A549 (cell line): Measurements from ENCODE around the gene NRN1L. TPM values are rescaled to one million over a fixed set of nuclear protein-coding genes. Genes with fewer than 3 reads are reported as not detected.

Experiments
- ATAC-seq, 2 experiments: fragments of 200-7000 bp in 1 of 2; fragments of >200 bp in 1 of 2; cut with Nextera tagmentation in 1 of 2; cut with Tn5 transposase in 1 of 2; 3 replicates each; pipeline versions ENCODE4 v1.8.0 to v1.9.1; 2018 to 2020; ENCODE audit warnings: mild to moderate bottlenecking in 1 of 2, moderate library complexity in 1 of 2
- CTCF ChIA-PET: fragments of 300-600 bp; sonication (Branson Sonifier 250); formaldehyde crosslinking; extraction: SDS; loops from one replicate; lab custom pipeline; 2021; ENCODE audit warnings: antibody characterized with exemption, inconsistent platforms; lab: Yijun Ruan, JAX
- POLR2A ChIA-PET: fragments of 350-600 bp; formaldehyde crosslinking; extraction: SDS; loops from one replicate; lab custom pipeline; 2021; ENCODE audit warnings: antibody characterized with exemption, inconsistent platforms; lab: Yijun Ruan, JAX
- DNase-seq, 2 experiments: peaks; one replicate each; pipeline versions ENCODE4 v3.0.0 to v3.0.0-alpha.2; 2011 to 2016; ENCODE audit warnings: low read depth in 1 of 2, low spot score in 1 of 2
- FAIRE-seq: peaks from 2 replicates; lab custom pipeline; 2011; peaks lifted over from hg19 to GRCh38; lab: Jason Lieb, UNC
- H3K27ac ChIP-seq, 2 experiments: fragments of >200 bp; sonication (Bioruptor Twin); formaldehyde crosslinking; 3 replicates each; pipeline ENCODE4 v1.5.1; 2016 to 2017
- H3K4me1 ChIP-seq: fragments of >200 bp; sonication (Bioruptor Twin); formaldehyde crosslinking; 3 replicates; pipeline ENCODE4 v1.6.1; 2016
- H3K4me2 ChIP-seq: fragments of >200 bp; sonication (Bioruptor Twin); formaldehyde crosslinking; 3 replicates; pipeline ENCODE4 v1.6.1; 2016
- H3K4me3 ChIP-seq: fragments of >200 bp; sonication (Bioruptor Twin); formaldehyde crosslinking; 3 replicates; pipeline ENCODE4 v1.5.1; 2016
- H3K9me3 ChIP-seq: fragments of >200 bp; sonication (Bioruptor Twin); formaldehyde crosslinking; 3 replicates; pipeline ENCODE4 v1.6.1; 2016
- BCL3 ChIP-seq: fragments of >200 bp; sonication (Bioruptor Twin); formaldehyde crosslinking; IDR thresholded peaks from 3 replicates; pipeline ENCODE4 v1.6.1; 2016
- E2F6 ChIP-seq: IDR thresholded peaks from 2 replicates; pipeline ENCODE4 v1.6.1; 2012; ENCODE audit warnings: low read depth, borderline replicate concordance
- EHMT2 ChIP-seq: fragments of 200-600 bp; sonication (generic); IDR thresholded peaks from 2 replicates; pipeline ENCODE4 v1.6.1; 2016; ENCODE audit warnings: antibody characterized with exemption, low read depth, mild to moderate bottlenecking, moderate library complexity
- ELK1 ChIP-seq: fragments of 150-350 bp; IDR thresholded peaks from 2 replicates; pipeline ENCODE4 v1.6.1; 2014; ENCODE audit warnings: low read depth, mild to moderate bottlenecking, low read length
- EP300 ChIP-seq, 2 experiments: fragments of >200 bp; sonication (Bioruptor Twin); formaldehyde crosslinking; IDR thresholded peaks; 2 replicates in 1 of 2; 3 replicates in 1 of 2; pipeline ENCODE4 v1.6.1; 2016 to 2017
- ESRRA ChIP-seq: fragments of 150-350 bp; IDR thresholded peaks from 2 replicates; pipeline ENCODE4 v1.6.1; 2014; ENCODE audit warnings: mild to moderate bottlenecking, low read length, borderline replicate concordance
- GATA3 ChIP-seq: IDR thresholded peaks from 2 replicates; pipeline ENCODE4 v1.6.1; 2012; ENCODE audit warnings: borderline replicate concordance
- HES2 ChIP-seq: fragments of >200 bp; sonication (Bioruptor Twin); formaldehyde crosslinking; IDR thresholded peaks from 2 replicates; pipeline ENCODE4 v1.6.1; 2016
- JUN ChIP-seq, 2 experiments: fragments of >200 bp; sonication (Bioruptor Twin); formaldehyde crosslinking; IDR thresholded peaks; 2 replicates in 1 of 2; 3 replicates in 1 of 2; pipeline ENCODE4 v1.6.1; 2016 to 2017
- JUNB ChIP-seq: fragments of >200 bp; sonication (Bioruptor Twin); formaldehyde crosslinking; IDR thresholded peaks from 2 replicates; pipeline ENCODE4 v1.6.1; 2016
- KDM5A ChIP-seq: fragments of 200-600 bp; sonication (generic); IDR thresholded peaks from 2 replicates; pipeline ENCODE4 v1.6.1; 2016; ENCODE audit warnings: antibody characterized with exemption, mild to moderate bottlenecking
- MAFK ChIP-seq: fragments of 450-650 bp; IDR thresholded peaks from 2 replicates; pipeline ENCODE4 v1.6.1; 2014; ENCODE audit not compliant: partially characterized antibody
- MAX ChIP-seq: IDR thresholded peaks from 2 replicates; pipeline ENCODE4 v1.6.1; 2012
- MYC ChIP-seq: IDR thresholded peaks from 2 replicates; pipeline ENCODE4 v1.6.1; 2012; ENCODE audit warnings: mild to moderate bottlenecking, inconsistent platforms, low read length, improper control_type of control experiment, borderline replicate concordance
- NPAS2 ChIP-seq: fragments of 250-450 bp; sonication (Bioruptor Pico); IDR thresholded peaks from 2 replicates; pipeline ENCODE4 v1.8.0; 2022; ENCODE audit warnings: mild to moderate bottlenecking, moderate library complexity, borderline replicate concordance
- NR3C1 ChIP-seq: fragments of >200 bp; sonication (Bioruptor Twin); formaldehyde crosslinking; IDR thresholded peaks from 3 replicates; pipeline ENCODE4 v1.6.1; 2017
- POLR2A ChIP-seq: IDR thresholded peaks from 2 replicates; pipeline ENCODE4 v1.6.1; 2012; ENCODE audit warnings: mild to moderate bottlenecking, low read length
- REST ChIP-seq: fragments of 200-600 bp; sonication (generic); IDR thresholded peaks from 2 replicates; pipeline ENCODE4 v1.6.1; 2016; ENCODE audit warnings: antibody characterized with exemption, mild to moderate bottlenecking, moderate library complexity
- SREBF2 ChIP-seq: fragments of 450-650 bp; IDR thresholded peaks from 2 replicates; pipeline ENCODE4 v1.6.1; 2014; ENCODE audit warnings: mild to moderate bottlenecking, moderate library complexity
- USF2 ChIP-seq: fragments of 450-650 bp; IDR thresholded peaks from 2 replicates; pipeline ENCODE4 v1.6.1; 2014; ENCODE audit warnings: antibody characterized with exemption
- WGBS: methylation state at CpG from one replicate; pipeline ENCODE4 v1.1.6; 2017; ENCODE audit errors: missing lambda C conversion rate; 5-methylcytosine and 5-hydroxymethylcytosine counted together
- polyA plus RNA-seq, 4 experiments: library from polyadenylated mRNA; depleted of rRNA in 3 of 4; stranded (reverse); fragments of >200 nt; fragmentation: RNase III in 1 of 4; extraction: RNeasy Plus Mini Kit Qiagen cat#74134 plus additional on column Dnase treatment in 1 of 4; gene quantifications; 2 replicates in 3 of 4; 3 replicates in 1 of 4; pipeline ENCODE4 v1.2.3, GENCODE V29; 2011 to 2017

Gene NRN1L
- polyA plus RNA-seq, 2 of the 4 experiments (the other 2 are of a cell fraction) = 0.22 TPM; not detected in 1

- POLR2A ChIA-PET = interaction anchor here (0.6 to 0.9 kb wide), 6 partner anchors 12 to 90 kb away, joined by 3 to 7 read pairs (median 4); partner anchors contain the start of genes PSKH1, RANBP10 and TSNAXIP1
Observed at GRCh38 chr16:67846063-67846319, 38.7 kb upstream of the NRN1L start.

GRCh38 chr16:67846320-67847063, 38.2 kb upstream of the NRN1L start, which contains the start of gene NUTF2:
Gene NUTF2, plus strand, starts transcription at chr16:67846933. Its CDS starts 18,198 bp downstream, at chr16:67865131.
- peak; percentile 93 to 96 for DNase-seq
- WGBS = 2% methylated on average over 19 of the region's 57 CpGs
- peak within 1 kb of the TSS; percentile 98 for H3K4me2 ChIP-seq
- peak within 1 kb of the TSS; percentile 93 for H3K4me3 ChIP-seq
- no peaks in the 10 kb centered on the region for H3K9me3 ChIP-seq
- POLR2A ChIA-PET = interaction anchor here (0.6 to 0.9 kb wide), 6 partner anchors 13 to 89 kb away, joined by 3 to 7 read pairs (median 4); partner anchors contain the start of genes PSKH1, RANBP10 and TSNAXIP1
- peaks cover 40% of the 10 kb centered on the region for H3K4me1 ChIP-seq
- TF ChIP-seq KDM5A (peak; percentile 67; the same call in 1 of the 2 replicates), NR3C1 (no peak), HES2 (no peak), EP300 (IDR thresholded peaks at IDR 0.05) (0 out of 5 replicates have a peak, but pooled peaks of 1 of the 2 experiments have one; percentile 11), REST (0 out of 2 replicates have a peak, but pooled peaks have one; percentile 4), BCL3 (0 out of 3 replicates have a peak, but pooled peaks have one; percentile 75), MYC (peak; percentile 92), MAX (peak; percentile 82), JUN (IDR thresholded peaks at IDR 0.05) (peak; percentile 77 to 88), POLR2A (peak; percentile 68), GATA3 (0 out of 2 replicates have a peak, but pooled peaks have one; percentile 23), EHMT2 (no peak), USF2 (no peak), NPAS2 (CRISPR knock-in tag) (no peak), E2F6 (peak; percentile 46)
- CTCF ChIA-PET = interaction anchor here (0.6 to 4.1 kb wide), 4 partner anchors 30 to 65 kb away, joined by 3 to 38 read pairs (median 4); no protein-coding TSS in a partner anchor
- no peak for FAIRE-seq
- ATAC-seq = peak; percentile 79 to 83
- H3K27ac ChIP-seq = peak within 1 kb of the TSS; percentile 89 to 98

More at GRCh38 chr16:67846063-67846319, 38.7 kb upstream of the NRN1L start:
- no peak for TF ChIP-seq MAX
- no peak for TF ChIP-seq ELK1
- no peak for TF ChIP-seq E2F6
- no peak for TF ChIP-seq JUNB
- no peak for TF ChIP-seq SREBF2
- TF ChIP-seq ESRRA = no peak
- TF ChIP-seq JUN (IDR thresholded peaks at IDR 0.05) = no peak
- no peak for TF ChIP-seq MAFK
- ATAC-seq = no peak
- CTCF ChIA-PET = interaction anchor here (0.6 to 4.1 kb wide), 5 partner anchors 26 to 64 kb away, joined by 3 to 38 read pairs (median 4); no protein-coding TSS in a partner anchor
- no peaks in the 10 kb centered on the region for H3K9me3 ChIP-seq
- whole genome bisulfite sequencing = 15% methylated on average over 2 of the region's 2 CpGs
- no peak for DNase-seq
- peak overlapping the region; percentile 89 to 98 for H3K27ac ChIP-seq
- no peak for FAIRE-seq
- H3K4me1 ChIP-seq = peaks cover 40% of the 10 kb centered on the region
- peak overlapping the region; percentile 87 for H3K4me2 ChIP-seq
- H3K4me3 ChIP-seq = peak overlapping the region; percentile 93
